IPS-20b (cell line): ENCODE data around the gene CACNA2D2.

Source experiments
- H3K27ac ChIP-seq: one replicate; pipeline ENCODE4 v1.5.1; 2013; ENCODE audit warnings: low read length
- H3K27me3 ChIP-seq: 2 replicates; pipeline ENCODE4 v1.6.1; 2013; ENCODE audit warnings: mild to moderate bottlenecking, low read length, inconsistent platforms; ENCODE audit not compliant: insufficient read depth
- H3K36me3 ChIP-seq: 2 replicates; pipeline ENCODE4 v1.6.1; 2013; ENCODE audit warnings: low read depth, mild to moderate bottlenecking, inconsistent platforms, low read length, moderate library complexity; ENCODE audit not compliant: insufficient read depth
- H3K4me1 ChIP-seq: 2 replicates; pipeline ENCODE4 v1.6.1; 2013; ENCODE audit warnings: mild to moderate bottlenecking, control low read depth, inconsistent platforms, low read length, moderate library complexity; ENCODE audit not compliant: insufficient read depth
- H3K4me3 ChIP-seq: 2 replicates; pipeline ENCODE4 v1.5.1; 2013; ENCODE audit warnings: mild to moderate bottlenecking, low read length, inconsistent platforms
- H3K9ac ChIP-seq: 2 replicates; pipeline ENCODE4 v1.6.1; 2013; ENCODE audit warnings: low read depth, mild to moderate bottlenecking, inconsistent platforms, low read length, moderate library complexity
- H3K9me3 ChIP-seq: 2 replicates; pipeline ENCODE4 v1.6.1; 2013; ENCODE audit warnings: mild to moderate bottlenecking, low read depth, low read length, inconsistent platforms; ENCODE audit not compliant: insufficient read depth

CACNA2D2 gene

DNA sequence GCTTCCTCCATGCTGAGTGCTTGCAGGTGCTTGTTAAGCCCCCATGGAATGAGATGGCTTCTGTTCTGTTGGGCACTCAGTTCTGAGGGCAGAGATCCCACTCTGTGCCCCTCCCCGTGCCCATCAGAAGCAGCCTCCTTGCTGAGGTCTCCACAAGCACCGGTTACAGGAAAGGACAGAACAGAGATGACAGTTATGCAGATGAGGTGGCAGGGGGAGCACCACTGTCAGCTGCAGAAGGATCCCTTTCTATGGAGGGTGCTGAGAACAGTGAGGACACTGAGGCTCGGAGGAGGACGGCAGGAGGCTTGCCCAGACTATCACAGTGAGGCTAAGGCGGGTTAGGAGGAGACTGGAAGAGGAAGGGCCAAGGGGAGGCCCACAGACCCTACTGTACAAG is 12.4 kb downstream of the CACNA2D2 start:
- peaks cover 8% of the 10 kb centered on the region for H3K4me1 ChIP-seq
- no peak overlapping the region for H3K27ac ChIP-seq
- H3K36me3 ChIP-seq: no peaks in the 10 kb centered on the region
- H3K9me3 ChIP-seq: no peaks in the 10 kb centered on the region
- H3K27me3 ChIP-seq: no peaks in the 10 kb centered on the region
- H3K4me3 ChIP-seq: no peak overlapping the region
- H3K9ac ChIP-seq: no peak overlapping the region

DNA sequence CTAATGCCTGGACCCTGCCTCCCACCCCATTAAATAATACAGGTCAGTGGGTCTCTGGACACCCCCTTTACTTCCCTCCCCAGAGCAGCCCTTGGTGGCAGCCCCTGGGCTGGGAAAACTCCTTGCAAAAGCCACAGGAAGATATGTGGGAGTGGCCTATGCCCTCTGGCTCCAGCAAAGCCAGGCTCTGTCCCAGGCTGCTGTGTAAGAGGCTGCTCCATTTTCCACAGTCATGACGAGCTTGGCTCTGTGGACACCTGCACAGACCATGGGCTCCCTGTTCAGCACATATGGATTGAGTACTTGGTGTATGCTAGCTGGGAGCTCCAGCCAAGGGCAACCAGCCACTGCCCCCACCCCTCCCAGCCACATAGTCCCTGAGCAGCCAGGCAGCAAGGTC is 13.0 kb downstream of the CACNA2D2 start:
- Histone ChIP-seq H3K27me3 (no peaks in the 10 kb centered on the region), H3K27ac (no peak overlapping the region), H3K9ac (no peak overlapping the region)

DNA sequence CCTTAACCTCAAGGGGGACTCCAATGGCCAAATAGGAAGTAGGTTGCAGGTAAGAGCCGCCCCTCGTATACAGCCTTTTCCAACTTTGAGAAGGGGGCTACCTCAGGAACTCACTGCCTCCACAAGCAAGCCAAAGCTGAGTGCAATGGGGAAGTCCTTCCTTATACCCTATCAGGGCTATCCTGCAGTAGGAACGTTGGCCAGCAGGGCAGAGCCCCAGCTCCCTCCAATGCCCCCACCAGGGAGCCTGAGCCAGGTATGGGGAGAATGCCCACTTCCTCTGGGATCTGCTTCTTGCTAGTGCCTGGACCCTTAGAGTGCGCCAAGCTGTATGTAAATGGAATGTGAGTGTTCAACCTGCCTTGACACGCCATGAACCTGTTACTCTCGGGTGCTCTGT is 16.3 kb downstream of the CACNA2D2 start:
- H3K4me1 ChIP-seq: no peaks in the 10 kb centered on the region; the same call in 1 of the 2 replicates
- H3K36me3 ChIP-seq: no peaks in the 10 kb centered on the region
- no peak overlapping the region for H3K27ac ChIP-seq
- no peaks in the 10 kb centered on the region for H3K9me3 ChIP-seq
- H3K4me3 ChIP-seq: no peak overlapping the region
- no peak overlapping the region for H3K9ac ChIP-seq
- no peaks in the 10 kb centered on the region for H3K27me3 ChIP-seq

More for the DNA sequence above, 13.0 kb downstream of the CACNA2D2 start:
- Histone ChIP-seq H3K4me3 (no peak overlapping the region), H3K36me3 (no peaks in the 10 kb centered on the region), H3K9me3 (no peaks in the 10 kb centered on the region), H3K4me1 (peaks cover 4% of the 10 kb centered on the region; the same call in 1 of the 2 replicates)

DNA sequence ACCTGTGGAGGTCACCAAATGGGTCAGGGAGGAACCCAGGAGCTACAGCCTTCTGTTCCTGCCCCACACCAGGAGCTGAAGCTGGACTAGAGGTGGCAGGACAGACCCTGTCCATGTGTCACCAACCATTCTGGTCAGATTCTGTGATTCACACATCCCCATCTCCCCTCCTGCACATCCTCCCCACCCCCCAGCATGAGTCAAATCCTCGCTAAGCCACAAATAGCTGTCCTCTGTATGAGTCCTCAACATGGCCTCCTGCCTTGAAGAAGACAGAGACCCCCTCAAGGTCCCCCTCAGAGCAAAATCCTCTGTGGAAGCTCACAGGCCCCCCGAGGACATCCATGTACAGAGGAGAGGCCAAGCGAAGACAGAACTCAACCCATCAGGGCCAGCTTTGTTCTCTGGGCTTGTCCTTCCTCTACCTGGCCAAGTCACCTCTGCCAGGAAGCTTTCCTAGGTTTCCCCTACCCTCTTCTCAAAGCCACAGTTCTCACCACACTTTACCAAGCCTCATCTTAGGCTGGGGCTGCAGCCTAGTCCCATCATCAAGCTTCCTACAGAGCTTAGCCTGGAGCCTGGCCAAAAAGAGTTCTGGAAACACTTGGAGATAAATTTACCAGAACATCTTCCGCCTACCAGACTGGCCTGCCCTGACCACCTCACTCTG is 17.1 kb downstream of the CACNA2D2 start:
- H3K9ac ChIP-seq: no peak overlapping the region
- H3K4me3 ChIP-seq: no peak overlapping the region
- H3K4me1 ChIP-seq: no peaks in the 10 kb centered on the region; the same call in 1 of the 2 replicates
- H3K9me3 ChIP-seq: no peaks in the 10 kb centered on the region
- no peak overlapping the region for H3K27ac ChIP-seq
- H3K36me3 ChIP-seq: no peaks in the 10 kb centered on the region
- no peaks in the 10 kb centered on the region for H3K27me3 ChIP-seq

DNA sequence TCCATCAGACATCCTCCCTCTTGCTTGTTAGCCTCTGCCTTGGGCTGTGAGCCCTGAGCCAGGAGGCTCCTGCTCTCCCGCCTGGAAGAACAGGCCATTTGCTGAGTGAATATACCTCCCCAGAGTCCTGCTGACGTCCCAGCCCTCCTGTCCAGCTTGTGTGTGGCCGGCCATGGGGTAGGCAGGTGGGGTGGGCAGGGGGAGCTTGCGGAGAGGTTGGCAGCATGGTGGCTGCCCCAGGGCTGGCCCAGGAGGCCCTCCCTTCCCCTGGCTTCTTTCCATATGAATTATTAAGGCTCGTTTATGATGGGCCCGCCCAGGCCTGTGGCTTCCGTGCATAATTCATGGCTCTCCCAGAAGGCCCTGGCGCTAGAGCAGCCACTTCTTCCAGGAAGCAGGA is 18.7 kb downstream of the CACNA2D2 start:
- Histone ChIP-seq H3K4me3 (no peak overlapping the region), H3K27ac (no peak overlapping the region), H3K27me3 (no peaks in the 10 kb centered on the region), H3K36me3 (no peaks in the 10 kb centered on the region), H3K9me3 (no peaks in the 10 kb centered on the region), H3K4me1 (no peaks in the 10 kb centered on the region; the same call in 1 of the 2 replicates), H3K9ac (no peak overlapping the region)

DNA sequence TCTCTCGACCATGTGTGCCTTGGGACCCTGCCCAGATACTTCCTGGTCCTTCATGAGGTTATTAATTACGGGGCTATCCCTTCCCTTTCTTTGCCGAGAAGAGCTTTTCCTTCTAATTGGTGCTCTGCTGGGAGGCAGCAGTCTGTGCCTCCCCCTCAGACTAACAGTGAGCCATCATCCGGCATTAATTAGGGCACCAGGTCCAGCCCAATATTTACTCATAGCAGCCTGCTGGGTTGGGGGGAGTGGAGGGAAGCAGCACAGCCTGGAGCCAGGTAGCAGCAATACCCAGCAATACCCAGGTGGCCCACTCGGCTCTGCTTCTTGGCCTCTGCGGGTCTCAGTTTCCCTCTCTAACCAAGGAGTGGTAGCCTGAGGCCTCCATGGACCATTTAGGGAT is 20.1 kb downstream of the CACNA2D2 start:
- Histone ChIP-seq H3K4me3 (no peak overlapping the region), H3K36me3 (no peaks in the 10 kb centered on the region), H3K9ac (no peak overlapping the region), H3K27me3 (no peaks in the 10 kb centered on the region), H3K4me1 (no peaks in the 10 kb centered on the region; the same call in 1 of the 2 replicates), H3K9me3 (no peaks in the 10 kb centered on the region), H3K27ac (no peak overlapping the region)

DNA sequence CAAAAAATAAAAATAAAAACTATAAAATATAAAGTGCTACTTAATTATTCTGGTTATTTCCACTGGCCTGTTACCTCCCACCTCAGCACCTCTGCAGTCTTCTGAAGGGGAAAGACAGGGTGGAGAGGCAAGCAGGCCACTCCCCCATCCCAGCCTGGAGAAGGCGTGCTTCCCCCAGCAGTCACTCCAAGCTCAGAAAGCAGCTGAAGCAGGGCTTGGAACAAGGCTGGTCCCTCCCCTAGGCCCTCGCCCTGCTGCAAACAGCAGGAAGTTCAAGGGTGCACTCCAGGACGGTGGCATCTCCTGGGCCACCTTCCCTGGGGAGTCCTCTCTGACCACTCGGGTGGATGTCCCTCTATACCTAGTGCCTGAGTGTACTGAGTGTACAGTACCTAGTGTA is 21.4 kb downstream of the CACNA2D2 start:
- Histone ChIP-seq H3K9ac (no peak overlapping the region), H3K27ac (no peak overlapping the region), H3K4me3 (no peak overlapping the region), H3K27me3 (no peaks in the 10 kb centered on the region), H3K36me3 (no peaks in the 10 kb centered on the region), H3K9me3 (no peaks in the 10 kb centered on the region), H3K4me1 (no peaks in the 10 kb centered on the region)

DNA sequence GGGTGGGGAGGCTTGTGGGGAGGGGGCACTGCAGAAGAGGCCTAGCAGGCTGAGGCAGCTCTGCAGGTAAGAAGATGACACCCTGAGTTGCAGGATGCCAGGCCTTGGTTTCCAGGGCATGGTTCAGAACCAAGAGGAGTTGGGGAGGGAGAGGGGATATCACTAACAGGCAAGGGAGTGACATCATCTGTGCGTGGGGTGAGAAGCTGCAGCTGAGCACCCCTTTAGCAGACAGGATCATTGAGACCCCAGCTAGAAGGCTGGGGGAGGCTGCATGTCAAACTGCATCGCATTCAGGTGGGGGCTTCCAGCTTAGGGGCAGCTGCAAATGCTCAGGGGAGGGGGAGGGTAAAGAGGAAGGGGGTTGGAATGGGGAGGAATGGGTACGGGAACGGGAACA is 23.0 kb downstream of the CACNA2D2 start:
- no peaks in the 10 kb centered on the region for H3K36me3 ChIP-seq
- no peaks in the 10 kb centered on the region for H3K27me3 ChIP-seq
- no peak overlapping the region for H3K4me3 ChIP-seq
- no peaks in the 10 kb centered on the region for H3K9me3 ChIP-seq
- no peak overlapping the region for H3K9ac ChIP-seq
- no peak overlapping the region for H3K27ac ChIP-seq
- H3K4me1 ChIP-seq: no peaks in the 10 kb centered on the region

DNA sequence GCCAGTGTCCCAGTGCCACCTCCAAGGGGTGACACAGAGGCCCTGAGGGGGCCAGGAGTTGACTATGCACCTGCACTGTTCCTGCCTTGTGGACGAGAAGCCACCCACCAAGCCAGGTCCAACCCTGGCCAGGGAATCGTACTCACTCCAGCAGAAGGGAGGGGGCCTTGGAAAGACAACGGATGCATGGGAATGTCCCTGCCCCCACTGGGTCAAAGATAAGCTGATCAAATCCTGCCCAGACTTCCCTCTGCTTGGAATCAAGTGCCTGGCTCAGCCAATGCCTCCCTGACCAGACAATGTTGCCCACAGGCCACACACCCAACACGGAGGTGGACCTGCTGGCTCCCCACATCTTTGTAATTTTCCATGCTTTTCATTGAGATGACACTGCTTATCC is 23.9 kb downstream of the CACNA2D2 start:
- Histone ChIP-seq H3K27ac (no peak overlapping the region), H3K9me3 (no peaks in the 10 kb centered on the region), H3K27me3 (no peaks in the 10 kb centered on the region), H3K9ac (no peak overlapping the region), H3K4me3 (no peak overlapping the region), H3K4me1 (no peaks in the 10 kb centered on the region), H3K36me3 (no peaks in the 10 kb centered on the region)

DNA sequence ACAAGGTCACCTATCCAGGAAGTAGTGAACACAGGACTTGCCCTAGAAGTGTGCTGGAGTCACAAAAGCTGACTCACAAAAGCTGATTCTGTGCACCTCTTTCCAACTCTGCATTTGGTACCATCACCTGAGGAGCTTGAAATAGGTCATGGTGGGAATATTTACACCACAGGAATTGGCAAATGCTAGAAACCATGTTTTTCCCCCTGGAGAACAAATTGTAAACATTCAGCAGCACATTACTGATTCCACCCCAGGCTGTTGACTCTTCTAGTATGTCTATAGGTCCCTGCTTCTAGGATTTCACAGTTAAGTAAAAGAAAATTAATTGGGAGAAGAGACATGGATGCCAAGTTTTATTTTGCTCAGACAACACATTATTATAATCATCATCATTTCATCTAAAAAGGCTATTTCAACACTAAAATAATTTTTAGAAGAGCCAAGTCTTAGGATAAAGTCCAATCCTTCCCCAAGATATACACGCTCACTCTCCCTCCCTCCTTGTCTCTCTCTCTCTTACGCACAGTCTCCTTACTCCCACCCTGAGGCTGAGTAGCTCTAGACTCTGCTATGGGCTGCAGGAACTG is 24.7 kb downstream of the CACNA2D2 start:
- Histone ChIP-seq H3K27me3 (no peaks in the 10 kb centered on the region), H3K9me3 (no peaks in the 10 kb centered on the region), H3K36me3 (no peaks in the 10 kb centered on the region), H3K4me3 (no peak overlapping the region), H3K4me1 (no peaks in the 10 kb centered on the region), H3K27ac (no peak overlapping the region), H3K9ac (no peak overlapping the region)

DNA sequence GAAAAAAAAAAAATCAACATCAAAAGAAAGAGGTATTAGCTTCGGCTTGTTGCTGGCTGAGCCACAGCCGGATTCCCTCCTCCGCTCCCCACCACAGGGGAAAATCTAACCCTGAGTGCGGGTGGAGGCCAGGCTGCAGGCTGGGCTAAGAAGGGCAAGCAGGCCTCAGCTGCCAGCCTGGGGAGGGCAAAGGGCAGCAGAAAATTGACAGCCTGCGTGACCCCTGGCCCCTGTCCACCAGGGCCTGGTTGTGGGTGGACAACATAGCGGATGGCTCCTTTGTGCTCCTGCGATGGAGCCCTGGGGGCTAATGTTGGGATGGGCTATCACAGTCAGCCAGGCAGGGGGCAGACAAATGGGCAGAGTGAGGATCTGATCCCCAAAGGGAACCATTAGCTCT is 25.4 kb downstream of the CACNA2D2 start:
- no peaks in the 10 kb centered on the region for H3K9me3 ChIP-seq
- H3K36me3 ChIP-seq: no peaks in the 10 kb centered on the region
- no peak overlapping the region for H3K9ac ChIP-seq
- no peak overlapping the region for H3K27ac ChIP-seq
- no peaks in the 10 kb centered on the region for H3K4me1 ChIP-seq
- no peaks in the 10 kb centered on the region for H3K27me3 ChIP-seq
- H3K4me3 ChIP-seq: no peak overlapping the region

DNA sequence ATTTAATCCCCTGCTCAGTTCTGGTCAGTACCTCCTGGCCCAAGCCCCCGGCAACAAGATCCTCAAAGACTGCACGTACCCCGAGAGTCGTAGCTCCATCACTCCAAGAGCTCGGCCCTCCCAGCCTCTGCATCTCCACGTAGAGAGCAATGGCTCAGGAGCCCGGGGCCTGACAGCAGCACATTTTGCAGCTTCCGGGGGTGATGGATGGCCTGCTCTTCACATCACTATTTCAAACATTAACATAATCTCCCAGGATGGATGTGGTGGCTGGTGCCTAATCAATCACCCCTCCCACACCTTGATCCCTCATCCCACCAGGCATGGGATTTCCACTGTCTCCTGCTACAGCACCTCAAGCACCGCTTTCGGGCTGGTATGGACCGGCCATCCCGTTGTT is 28.1 kb downstream of the CACNA2D2 start:
- Histone ChIP-seq H3K27ac (no peak overlapping the region), H3K4me1 (no peaks in the 10 kb centered on the region), H3K9me3 (no peaks in the 10 kb centered on the region), H3K4me3 (no peak overlapping the region), H3K27me3 (no peaks in the 10 kb centered on the region), H3K36me3 (no peaks in the 10 kb centered on the region), H3K9ac (no peak overlapping the region)
